IMR-90 (cell line): ENCODE data around the gene MAPK10. TPM values are rescaled to one million over a fixed set of nuclear protein-coding genes. Genes with fewer than 3 reads are reported as not detected.
A peak's percentile ranks its signal among the peaks of the same experiment; 100 is the strongest.

Experiments used
- ATAC-seq: fragments of 200-7000 bp; cut with Tn5 transposase; 2 replicates; pipeline ENCODE4 v1.9.1; 2020; ENCODE audit warnings: low read depth, mild to moderate bottlenecking, moderate library complexity
- Bru-seq: library from RNA; stranded (reverse); fragments of 400-500 nt; gene quantifications from one replicate; lab custom pipeline; 2021; lab: Mats Ljungman, UMichigan
- BruChase-seq, 2 experiments: library from RNA; stranded (reverse); fragments of 400-500 nt; gene quantifications; one replicate each; lab custom pipeline; 2021; lab: Mats Ljungman, UMichigan
- BruUV-seq: library from RNA; stranded (reverse); fragments of 400-500 nt; replicated peaks from 2 replicates; lab custom pipeline; 2021; lab: Mats Ljungman, UMichigan
- CTCF ChIA-PET: fragments of 300-600 bp; formaldehyde crosslinking; extraction: SDS; loops from one replicate; lab custom pipeline; 2021; ENCODE audit warnings: antibody characterized with exemption; lab: Yijun Ruan, JAX
- POLR2A ChIA-PET: fragments of 300-600 bp; sonication (Branson Sonifier 250); formaldehyde crosslinking; loops from one replicate; lab custom pipeline; 2022; ENCODE audit warnings: antibody characterized with exemption; ENCODE audit not compliant: unreplicated experiment; lab: Charles Lee
- DNase-seq: peaks from one replicate; pipeline ENCODE4 v3.0.0; 2013
- H2AFZ ChIP-seq: replicated peaks from 2 replicates; pipeline ENCODE3; 2013; ENCODE audit warnings: low read length, mild to moderate bottlenecking; ENCODE audit not compliant: poor library complexity
- H2AK5ac ChIP-seq: 2 replicates; pipeline ENCODE4 v1.6.1; 2013; ENCODE audit warnings: low read depth, low read length, inconsistent platforms
- H2AK9ac ChIP-seq: replicated peaks from 2 replicates; pipeline ENCODE3; 2013; ENCODE audit warnings: mild to moderate bottlenecking, low read depth, low read length, moderate library complexity; ENCODE audit not compliant: poor library complexity
- H2BK120ac ChIP-seq: 2 replicates; pipeline ENCODE4 v1.6.1; 2013; ENCODE audit warnings: low read depth, low read length, inconsistent platforms
- H2BK15ac ChIP-seq: 3 replicates; pipeline ENCODE4 v1.6.1; 2013; ENCODE audit warnings: low read depth, low read length, inconsistent platforms
- H2BK20ac ChIP-seq: 2 replicates; pipeline ENCODE4 v1.6.1; 2013; ENCODE audit warnings: low read depth, mild to moderate bottlenecking, inconsistent platforms, low read length, moderate library complexity
- H2BK5ac ChIP-seq: 2 replicates; pipeline ENCODE4 v1.6.1; 2013; ENCODE audit warnings: mild to moderate bottlenecking, low read depth, low read length, inconsistent platforms; ENCODE audit not compliant: poor library complexity, severe bottlenecking
- H3K14ac ChIP-seq: replicated peaks from 2 replicates; pipeline ENCODE4 v1.6.1; 2013; ENCODE audit warnings: low read depth, low read length, inconsistent platforms
- H3K18ac ChIP-seq: 2 replicates; pipeline ENCODE4 v1.6.1; 2013; ENCODE audit warnings: low read depth, low read length, control low read depth
- H3K23ac ChIP-seq: 2 replicates; pipeline ENCODE4 v1.6.1; 2013; ENCODE audit warnings: low read depth, low read length, inconsistent platforms
- H3K27ac ChIP-seq: 2 replicates; pipeline ENCODE4 v1.5.1; 2013; ENCODE audit warnings: mild to moderate bottlenecking, control low read depth, low read length; ENCODE audit not compliant: insufficient read depth
- H3K27me3 ChIP-seq: 2 replicates; pipeline ENCODE4 v1.6.1; 2013; ENCODE audit warnings: low read length; ENCODE audit not compliant: control insufficient read depth, insufficient read depth
- H3K36me3 ChIP-seq: 2 replicates; pipeline ENCODE4 v1.6.1; 2013; ENCODE audit warnings: low read length, mixed read lengths; ENCODE audit not compliant: control insufficient read depth, insufficient read depth
- H3K4ac ChIP-seq: 2 replicates; pipeline ENCODE4 v1.6.1; 2013; ENCODE audit warnings: low read depth, low read length, inconsistent platforms
- H3K4me1 ChIP-seq: 2 replicates; pipeline ENCODE4 v1.6.1; 2013; ENCODE audit warnings: low read length, mixed read lengths; ENCODE audit not compliant: control insufficient read depth, insufficient read depth
- H3K4me2 ChIP-seq: 2 replicates; pipeline ENCODE4 v1.6.1; 2013; ENCODE audit warnings: low read depth, mild to moderate bottlenecking, control low read depth, low read length, moderate library complexity
- H3K4me3 ChIP-seq: 2 replicates; pipeline ENCODE4 v1.5.1; 2013; ENCODE audit warnings: low read depth, mild to moderate bottlenecking, control low read depth, low read length, moderate library complexity; ENCODE audit not compliant: insufficient read depth
- H3K56ac ChIP-seq: 2 replicates; pipeline ENCODE4 v1.6.1; 2013; ENCODE audit warnings: low read length, inconsistent platforms; ENCODE audit not compliant: insufficient read depth; ENCODE audit errors: extremely low read depth
- H3K79me1 ChIP-seq, 2 experiments: 2 replicates each; pipeline ENCODE4 v1.6.1; 2013; ENCODE audit warnings: low read length in 2 of 2, inconsistent platforms in 1 of 2, low read depth in 1 of 2
- H3K9ac ChIP-seq: 2 replicates; pipeline ENCODE4 v1.6.1; 2013; ENCODE audit warnings: low read depth, low read length, control low read depth
- H3K9me1 ChIP-seq: 2 replicates; pipeline ENCODE4 v1.6.1; 2013; ENCODE audit warnings: low read length, inconsistent platforms; ENCODE audit not compliant: insufficient read depth
- H3K9me3 ChIP-seq: 2 replicates; pipeline ENCODE4 v1.6.1; 2013; ENCODE audit warnings: low read length; ENCODE audit not compliant: control insufficient read depth, insufficient read depth
- H4K20me1 ChIP-seq: 2 replicates; pipeline ENCODE4 v1.6.1; 2013; ENCODE audit warnings: low read length, inconsistent platforms; ENCODE audit not compliant: insufficient read depth
- H4K5ac ChIP-seq: 2 replicates; pipeline ENCODE4 v1.6.1; 2013; ENCODE audit warnings: mild to moderate bottlenecking, low read depth, low read length, control low read depth
- H4K8ac ChIP-seq, 2 experiments: 2 replicates each; pipeline ENCODE4 v1.6.1; 2013; ENCODE audit warnings: low read depth in 2 of 2, low read length in 2 of 2, control low read depth in 1 of 2, inconsistent platforms in 1 of 2
- H4K91ac ChIP-seq: 2 replicates; pipeline ENCODE4 v1.6.1; 2013; ENCODE audit warnings: low read depth, low read length, inconsistent platforms; ENCODE audit not compliant: insufficient read depth
- BHLHE40 ChIP-seq: fragments of 150-350 bp; IDR thresholded peaks from 2 replicates; pipeline ENCODE4 v1.6.1; 2016; ENCODE audit warnings: mild to moderate bottlenecking, low read depth, low read length
- CEBPB ChIP-seq: IDR thresholded peaks from 2 replicates; pipeline ENCODE4 v1.6.1; 2012; ENCODE audit warnings: low read depth, low read length, improper control_type of control experiment
- CHD1 ChIP-seq: IDR thresholded peaks from 2 replicates; pipeline ENCODE4 v1.6.1; 2012; ENCODE audit warnings: low read depth, low read length, improper control_type of control experiment
- MAFK ChIP-seq: IDR thresholded peaks from 2 replicates; pipeline ENCODE4 v1.6.1; 2012; ENCODE audit warnings: low read depth, low read length, improper control_type of control experiment
- MAZ ChIP-seq: IDR thresholded peaks from 2 replicates; pipeline ENCODE4 v1.6.1; 2012; ENCODE audit warnings: low read depth, mild to moderate bottlenecking, low read length, improper control_type of control experiment, moderate library complexity, borderline replicate concordance
- MXI1 ChIP-seq: IDR thresholded peaks from 2 replicates; pipeline ENCODE4 v1.6.1; 2012; ENCODE audit warnings: low read depth, mild to moderate bottlenecking, low read length, moderate library complexity, borderline replicate concordance
- NFE2L2 ChIP-seq: fragments of 150-350 bp; IDR thresholded peaks from 2 replicates; pipeline ENCODE4 v1.6.1; 2016; ENCODE audit warnings: low read depth, mild to moderate bottlenecking, low read length
- POLR2A ChIP-seq: IDR thresholded peaks from 2 replicates; pipeline ENCODE4 v1.6.1; 2012; ENCODE audit warnings: mild to moderate bottlenecking, low read depth, low read length
- RAD21 ChIP-seq: IDR thresholded peaks from 2 replicates; pipeline ENCODE4 v1.6.1; 2012; ENCODE audit warnings: low read length, improper control_type of control experiment
- RFX5 ChIP-seq: IDR thresholded peaks from 2 replicates; pipeline ENCODE4 v1.8.0; 2012; ENCODE audit warnings: low read depth, mild to moderate bottlenecking, low read length, moderate library complexity
- WGBS, 2 experiments: methylation state at CpG; one replicate each; pipeline versions ENCODE4 v1.1.5 to v1.1.7; 2013; ENCODE audit warnings: missing lambda C conversion rate in 2 of 2; ENCODE audit not compliant: insufficient read length in 1 of 2; ENCODE audit errors: extremely low coverage in 2 of 2; 5-methylcytosine and 5-hydroxymethylcytosine counted together
- dilution Hi-C: fragments of 300-500 bp; cut with HindIII; formaldehyde crosslinking; loops from one replicate; pipeline ENCODE4 v1.14.3; 2018; ENCODE audit warnings: low sequenced_read_pairs; ENCODE audit not compliant: unreplicated experiment
- in situ Hi-C: fragments of 300-500 bp; cut with MboI; formaldehyde crosslinking; loops from 3 replicates; pipeline ENCODE4 v1.14.3; 2019; ENCODE audit warnings: low sequenced_read_pairs, inconsistent platforms, mixed read lengths
- intact Hi-C: fragments of 100-400 bp; cut with micrococcal nuclease; formaldehyde crosslinking; loops from 2 replicates; pipeline ENCODE4 v1.10.0; 2022
- long read RNA-seq: library from polyadenylated mRNA; unstranded; transcript quantifications from one replicate; pipeline ENCODE4 v2.0.0, GENCODE V29; 2021; ENCODE audit not compliant: unreplicated experiment
- polyA plus RNA-seq, 3 experiments: library from polyadenylated mRNA; depleted of rRNA; stranded (reverse); fragments of >200 nt; gene quantifications; 2 replicates each; pipeline ENCODE4 v1.2.3, GENCODE V29; 2012; ENCODE audit warnings: low replicate concordance in 1 of 3
- total RNA-seq: library from RNA; depleted of rRNA; stranded (reverse); fragments of >200 nt; gene quantifications from 2 replicates; pipeline ENCODE4 v1.2.3, GENCODE V29; 2012; rRNA removed
- TF ChIP-seq, protein P1 (sequence below): fragments of 150-350 bp; IDR thresholded peaks from 2 replicates; pipeline ENCODE4 v1.6.1; 2016; ENCODE audit warnings: low read depth, mild to moderate bottlenecking, low read length, moderate library complexity, borderline replicate concordance
- TF ChIP-seq, protein P2 (sequence below): conservative IDR thresholded peaks from 2 replicates; pipeline ENCODE4 v1.5.1; 2012; ENCODE audit warnings: mild to moderate bottlenecking, low read depth, low read length, improper control_type of control experiment
- TF ChIP-seq, protein P3 (sequence below): fragments of 150-350 bp; IDR thresholded peaks from 2 replicates; pipeline ENCODE4 v1.6.1; 2017; ENCODE audit warnings: mild to moderate bottlenecking, antibody characterized with exemption, low read length, low read depth

The MAPK10 gene
- total RNA-seq (6.4 and 6.5 TPM in 2 replicates), polyA plus RNA-seq (2012; rRNA removed) (2.3 and 2.8 TPM in 2 replicates), Bru-seq, nascent RNA (percentile 43 among the genes with signal in this experiment), BruChase-seq, experiment 1, labeled RNA remaining after a 6-hour chase (percentile 44 among the genes with signal in this experiment), BruChase-seq, experiment 2, labeled RNA remaining after a 2-hour chase (percentile 47 among the genes with signal in this experiment)
- 1.6 and 1.9 TPM in 2 replicates for polyA plus RNA-seq (2012; cell fraction: cytosol; rRNA removed)
- 5.1 and 21.7 TPM in 2 replicates for polyA plus RNA-seq (2012; cell fraction: nucleus; rRNA removed; ENCODE audit: low replicate concordance)
- long read RNA-seq, full-length matches to known transcripts, result 6 of 7 reads
- long read RNA-seq, partial matches to known transcripts, result 0 of 7 reads
- long read RNA-seq, other reads (novel, unspliced or antisense), result 1 of 7 reads

DNA sequence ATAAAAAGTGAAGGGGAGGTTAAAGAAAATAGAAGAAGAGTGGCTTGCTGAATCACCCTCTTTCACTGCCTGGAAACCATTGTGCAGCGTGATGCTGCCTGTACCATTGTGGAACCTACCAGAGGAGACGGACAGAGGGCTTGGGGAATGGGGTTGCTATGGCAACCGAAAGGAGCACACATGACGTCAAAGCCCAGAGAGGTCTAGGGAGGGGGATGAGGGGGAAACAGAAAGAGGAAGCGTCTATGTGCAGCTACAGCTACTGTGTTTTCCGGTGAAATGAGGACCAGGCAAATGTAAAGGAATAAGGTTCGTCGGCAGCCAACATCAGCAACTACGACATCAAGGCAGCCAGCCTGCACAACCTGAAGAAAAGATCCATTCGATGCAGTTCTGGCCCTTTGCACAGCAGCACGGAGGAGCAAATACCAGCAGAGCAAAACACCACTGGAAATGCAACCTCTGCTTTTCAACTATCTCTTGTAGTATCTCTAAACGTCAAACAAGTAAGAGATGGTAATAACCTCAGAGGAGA lies at the start of gene MAPK10:
Gene MAPK10 (minus strand): TSS at position 110 of the 535 bp plus-strand sequence.
- in situ Hi-C loops, result no loop called here
- H2AK9ac ChIP-seq, result no peak within 1 kb of the TSS
- H2BK120ac ChIP-seq, result peak within 1 kb of the TSS; percentile 64
- H3K36me3 ChIP-seq, result no peaks in the 10 kb centered on the region
- H4K5ac ChIP-seq, result peak within 1 kb of the TSS; percentile 29; the same call in 1 of the 2 replicates
- POLR2A ChIA-PET, result no interaction called here
- CTCF ChIA-PET, result no interaction called here
- peak; percentile 88 for DNase-seq
- no TSS peak for BruUV-seq
- H3K18ac ChIP-seq, result peak within 1 kb of the TSS; percentile 35; the same call in 1 of the 2 replicates
- peak within 1 kb of the TSS; percentile 59 for H3K4ac ChIP-seq
- peak within 1 kb of the TSS; percentile 78 to 85 for H4K8ac ChIP-seq
- H3K79me1 ChIP-seq, result no peaks in the 10 kb centered on the region; a peak in 1 of 4 replicates
- H2AFZ ChIP-seq, result peak within 1 kb of the TSS; percentile 89
- no peak within 1 kb of the TSS for H2BK15ac ChIP-seq
- no CpG with 5 or more reads among the region's 12 CpGs for WGBS, 2 experiments
- TF ChIP-seq POLR2A (no peak), CHD1 (no peak), BHLHE40 (no peak), NFE2L2 (no peak), MAFK (no peak), RFX5 (no peak), CEBPB (no peak), MAZ (no peak), RAD21 (no peak), MXI1 (no peak)
- TF ChIP-seq, protein P1, sequence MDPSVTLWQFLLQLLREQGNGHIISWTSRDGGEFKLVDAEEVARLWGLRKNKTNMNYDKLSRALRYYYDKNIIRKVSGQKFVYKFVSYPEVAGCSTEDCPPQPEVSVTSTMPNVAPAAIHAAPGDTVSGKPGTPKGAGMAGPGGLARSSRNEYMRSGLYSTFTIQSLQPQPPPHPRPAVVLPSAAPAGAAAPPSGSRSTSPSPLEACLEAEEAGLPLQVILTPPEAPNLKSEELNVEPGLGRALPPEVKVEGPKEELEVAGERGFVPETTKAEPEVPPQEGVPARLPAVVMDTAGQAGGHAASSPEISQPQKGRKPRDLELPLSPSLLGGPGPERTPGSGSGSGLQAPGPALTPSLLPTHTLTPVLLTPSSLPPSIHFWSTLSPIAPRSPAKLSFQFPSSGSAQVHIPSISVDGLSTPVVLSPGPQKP, result no peak
- TF ChIP-seq, protein P2, sequence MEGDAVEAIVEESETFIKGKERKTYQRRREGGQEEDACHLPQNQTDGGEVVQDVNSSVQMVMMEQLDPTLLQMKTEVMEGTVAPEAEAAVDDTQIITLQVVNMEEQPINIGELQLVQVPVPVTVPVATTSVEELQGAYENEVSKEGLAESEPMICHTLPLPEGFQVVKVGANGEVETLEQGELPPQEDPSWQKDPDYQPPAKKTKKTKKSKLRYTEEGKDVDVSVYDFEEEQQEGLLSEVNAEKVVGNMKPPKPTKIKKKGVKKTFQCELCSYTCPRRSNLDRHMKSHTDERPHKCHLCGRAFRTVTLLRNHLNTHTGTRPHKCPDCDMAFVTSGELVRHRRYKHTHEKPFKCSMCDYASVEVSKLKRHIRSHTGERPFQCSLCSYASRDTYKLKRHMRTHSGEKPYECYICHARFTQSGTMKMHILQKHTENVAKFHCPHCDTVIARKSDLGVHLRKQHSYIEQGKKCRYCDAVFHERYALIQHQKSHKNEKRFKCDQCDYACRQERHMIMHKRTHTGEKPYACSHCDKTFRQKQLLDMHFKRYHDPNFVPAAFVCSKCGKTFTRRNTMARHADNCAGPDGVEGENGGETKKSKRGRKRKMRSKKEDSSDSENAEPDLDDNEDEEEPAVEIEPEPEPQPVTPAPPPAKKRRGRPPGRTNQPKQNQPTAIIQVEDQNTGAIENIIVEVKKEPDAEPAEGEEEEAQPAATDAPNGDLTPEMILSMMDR, result no peak
- TF ChIP-seq, protein P3, sequence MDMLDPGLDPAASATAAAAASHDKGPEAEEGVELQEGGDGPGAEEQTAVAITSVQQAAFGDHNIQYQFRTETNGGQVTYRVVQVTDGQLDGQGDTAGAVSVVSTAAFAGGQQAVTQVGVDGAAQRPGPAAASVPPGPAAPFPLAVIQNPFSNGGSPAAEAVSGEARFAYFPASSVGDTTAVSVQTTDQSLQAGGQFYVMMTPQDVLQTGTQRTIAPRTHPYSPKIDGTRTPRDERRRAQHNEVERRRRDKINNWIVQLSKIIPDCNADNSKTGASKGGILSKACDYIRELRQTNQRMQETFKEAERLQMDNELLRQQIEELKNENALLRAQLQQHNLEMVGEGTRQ, result no peak
- H3K56ac ChIP-seq, result no peak within 1 kb of the TSS
- H3K9me3 ChIP-seq, result no peaks in the 10 kb centered on the region
- H4K20me1 ChIP-seq, result no peaks in the 10 kb centered on the region
- ATAC-seq, result peak; percentile 91
- H3K23ac ChIP-seq, result peak within 1 kb of the TSS; percentile 83
- peak within 1 kb of the TSS; percentile 24 for H2BK5ac ChIP-seq
- dilution Hi-C loops, result no loop called here
- H4K91ac ChIP-seq, result peak within 1 kb of the TSS; percentile 16; the same call in 1 of the 2 replicates
- 0 out of 2 replicates have a peak within 1 kb of the TSS, but pooled peaks have one; percentile 10 for H2AK5ac ChIP-seq
- H2BK20ac ChIP-seq, result peak within 1 kb of the TSS; percentile 62; the same call in 1 of the 2 replicates
- intact Hi-C loops, result no loop called here
- no peaks in the 10 kb centered on the region for H3K27me3 ChIP-seq
- H3K4me3 ChIP-seq, result peak within 1 kb of the TSS; percentile 20
- peak within 1 kb of the TSS; percentile 91 for H3K14ac ChIP-seq
- H3K9ac ChIP-seq, result peak within 1 kb of the TSS; percentile 66
- H3K27ac ChIP-seq, result peak within 1 kb of the TSS; percentile 32
- H3K9me1 ChIP-seq, result no peaks in the 10 kb centered on the region; the same call in 1 of the 2 replicates
- H3K4me1 ChIP-seq, result peaks cover 2% of the 10 kb centered on the region; the same call in 1 of the 2 replicates
- H3K4me2 ChIP-seq, result peak within 1 kb of the TSS; percentile 45
